ENCODE results near the gene SECISBP2. TPM values are rescaled to one million over a fixed set of nuclear protein-coding genes. Genes with fewer than 3 reads are reported as not detected.
"Not testable (repeated sequence)": the region's sequence is repeated elsewhere in the genome, so short reads cannot be mapped to it uniquely, and the experiment has no call there.

The SECISBP2 gene
- total RNA-seq, 1 donor, result 32.6 TPM

GRCh38 chr9:89295400-89295799 lies 22.9 kb upstream of the SECISBP2 start:
- peak; percentile 52 for DNase-seq (ENCODE audit: low read depth)
- H3K4me3 ChIP-seq (ENCODE audit: low read depth, low read length), result no peak overlapping the region
- TF ChIP-seq, protein P1, sequence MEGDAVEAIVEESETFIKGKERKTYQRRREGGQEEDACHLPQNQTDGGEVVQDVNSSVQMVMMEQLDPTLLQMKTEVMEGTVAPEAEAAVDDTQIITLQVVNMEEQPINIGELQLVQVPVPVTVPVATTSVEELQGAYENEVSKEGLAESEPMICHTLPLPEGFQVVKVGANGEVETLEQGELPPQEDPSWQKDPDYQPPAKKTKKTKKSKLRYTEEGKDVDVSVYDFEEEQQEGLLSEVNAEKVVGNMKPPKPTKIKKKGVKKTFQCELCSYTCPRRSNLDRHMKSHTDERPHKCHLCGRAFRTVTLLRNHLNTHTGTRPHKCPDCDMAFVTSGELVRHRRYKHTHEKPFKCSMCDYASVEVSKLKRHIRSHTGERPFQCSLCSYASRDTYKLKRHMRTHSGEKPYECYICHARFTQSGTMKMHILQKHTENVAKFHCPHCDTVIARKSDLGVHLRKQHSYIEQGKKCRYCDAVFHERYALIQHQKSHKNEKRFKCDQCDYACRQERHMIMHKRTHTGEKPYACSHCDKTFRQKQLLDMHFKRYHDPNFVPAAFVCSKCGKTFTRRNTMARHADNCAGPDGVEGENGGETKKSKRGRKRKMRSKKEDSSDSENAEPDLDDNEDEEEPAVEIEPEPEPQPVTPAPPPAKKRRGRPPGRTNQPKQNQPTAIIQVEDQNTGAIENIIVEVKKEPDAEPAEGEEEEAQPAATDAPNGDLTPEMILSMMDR (IDR thresholded peaks at IDR 0.05; ENCODE audit: insufficient read depth, low read length), result no peak

DNA sequence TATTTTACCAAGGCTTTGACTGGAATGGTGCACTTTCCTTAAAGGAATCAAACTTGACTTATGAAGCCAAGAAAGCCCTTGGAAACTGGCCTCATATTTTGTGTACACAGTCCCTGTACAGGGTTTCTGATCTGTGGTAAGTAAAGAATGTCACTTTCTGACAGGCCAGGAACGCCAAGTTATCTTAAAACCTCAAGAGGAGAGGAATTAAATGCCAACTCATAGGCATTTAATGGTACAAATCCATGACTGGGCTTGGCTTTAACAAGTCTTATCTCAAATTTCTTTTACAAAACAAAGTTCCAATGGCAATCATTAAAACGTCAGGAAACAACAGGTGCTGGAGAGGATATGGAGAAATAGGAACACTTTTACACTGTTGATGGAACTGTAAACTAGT lies 16.3 kb upstream of the SECISBP2 start:
- DNase-seq (ENCODE audit: low read depth), result peak; percentile 35
- H3K4me3 ChIP-seq (ENCODE audit: low read depth, low read length), result not testable (repeated sequence)

DNA sequence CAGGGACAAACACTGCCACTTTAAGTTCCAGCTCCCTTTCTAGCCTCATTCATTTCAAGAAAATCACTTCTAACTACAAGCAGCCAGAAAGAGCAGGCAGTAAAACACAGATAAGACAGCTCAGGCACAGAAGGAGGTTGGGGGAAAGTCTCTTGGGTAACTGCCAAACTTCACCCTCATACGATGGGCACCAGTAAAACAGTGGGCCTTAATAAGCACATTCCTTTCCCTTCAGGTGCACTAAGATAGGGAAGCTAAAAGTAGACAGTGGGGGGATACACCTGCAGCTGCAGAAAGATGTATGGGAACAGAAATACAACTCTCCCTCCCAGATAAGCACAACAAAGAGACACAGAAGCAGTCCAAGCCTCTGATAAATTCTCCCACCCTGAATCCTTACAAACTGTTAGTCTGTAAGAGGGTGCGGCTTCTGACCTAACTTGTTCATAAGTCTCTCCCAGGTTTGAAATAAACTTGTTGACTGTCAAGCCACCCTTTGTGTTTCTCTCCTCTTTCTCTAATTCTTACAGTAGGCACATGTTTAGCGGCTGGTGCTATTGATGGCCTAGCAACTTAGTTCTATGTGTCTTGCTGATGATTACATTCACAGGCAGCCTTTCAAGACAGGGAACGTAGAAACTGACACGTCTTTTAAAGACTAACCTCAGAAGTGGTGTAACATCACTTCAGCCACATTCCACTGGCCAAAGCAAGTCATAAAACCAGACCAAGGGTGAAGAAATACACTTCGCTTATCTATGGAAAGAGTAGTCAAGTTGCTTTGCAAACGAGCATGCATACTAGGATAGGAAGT lies 14.1 kb upstream of the SECISBP2 start:
- no peak for DNase-seq (ENCODE audit: low read depth)
- H3K4me3 ChIP-seq (ENCODE audit: low read depth, low read length), result no peak overlapping the region
- TF ChIP-seq, protein P1 (IDR thresholded peaks at IDR 0.05; ENCODE audit: insufficient read depth, low read length), result no peak

- no peak for DNase-seq (ENCODE audit: low read depth)
- no peak overlapping the region for H3K4me3 ChIP-seq (ENCODE audit: low read depth, low read length)
- TF ChIP-seq, protein P1 (IDR thresholded peaks at IDR 0.05; ENCODE audit: insufficient read depth, low read length), result no peak
Observed at GRCh38 chr9:89304834-89305188, 13.5 kb upstream of the SECISBP2 start.

DNA sequence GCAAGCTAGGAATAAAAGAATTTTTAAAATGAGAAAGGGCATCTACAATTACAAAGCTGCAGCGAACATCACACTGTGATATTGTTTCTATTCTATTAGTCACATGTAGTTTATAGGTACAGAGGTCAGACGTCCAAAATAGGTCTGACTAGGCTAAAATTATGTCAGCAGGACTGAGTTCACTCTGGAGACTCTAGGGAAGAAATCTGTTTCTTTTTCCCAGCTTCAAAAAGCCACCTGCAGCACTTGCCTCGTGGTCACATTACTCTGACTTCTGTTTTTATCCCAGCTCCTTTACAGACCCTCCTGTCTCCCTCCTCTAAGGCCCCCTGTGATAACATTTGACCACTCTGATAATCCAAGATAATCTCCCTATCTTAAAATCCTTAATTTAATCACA lies 12.4 kb upstream of the SECISBP2 start:
- TF ChIP-seq, protein P1 (IDR thresholded peaks at IDR 0.05; ENCODE audit: insufficient read depth, low read length), result no peak
- DNase-seq (ENCODE audit: low read depth), result no peak
- H3K4me3 ChIP-seq (ENCODE audit: low read depth, low read length), result no peak overlapping the region

DNA sequence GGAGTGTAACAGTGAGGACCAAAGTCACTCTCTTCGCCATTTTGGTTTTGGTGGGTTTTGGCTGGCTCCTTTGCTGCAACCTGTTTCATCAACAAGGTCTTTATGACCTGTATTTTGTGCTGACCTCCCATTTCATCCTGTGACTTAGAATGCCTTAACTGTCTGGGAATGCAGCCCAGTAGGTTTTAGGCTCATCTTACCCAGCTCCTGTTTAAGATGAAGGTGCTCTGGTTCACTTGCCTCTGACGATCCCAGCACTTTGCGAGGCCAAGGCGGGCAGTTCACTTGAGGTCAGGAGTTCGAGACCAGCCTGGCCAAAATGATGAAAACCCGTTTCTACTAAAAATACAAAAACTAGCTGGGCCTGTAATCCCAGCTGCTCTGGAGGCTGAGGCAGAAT lies 9.1 kb upstream of the SECISBP2 start:
- TF ChIP-seq, protein P1 (IDR thresholded peaks at IDR 0.05; ENCODE audit: insufficient read depth, low read length), result no peak
- no peak for DNase-seq (ENCODE audit: low read depth)
- H3K4me3 ChIP-seq (ENCODE audit: low read depth, low read length), result no peak overlapping the region

DNA sequence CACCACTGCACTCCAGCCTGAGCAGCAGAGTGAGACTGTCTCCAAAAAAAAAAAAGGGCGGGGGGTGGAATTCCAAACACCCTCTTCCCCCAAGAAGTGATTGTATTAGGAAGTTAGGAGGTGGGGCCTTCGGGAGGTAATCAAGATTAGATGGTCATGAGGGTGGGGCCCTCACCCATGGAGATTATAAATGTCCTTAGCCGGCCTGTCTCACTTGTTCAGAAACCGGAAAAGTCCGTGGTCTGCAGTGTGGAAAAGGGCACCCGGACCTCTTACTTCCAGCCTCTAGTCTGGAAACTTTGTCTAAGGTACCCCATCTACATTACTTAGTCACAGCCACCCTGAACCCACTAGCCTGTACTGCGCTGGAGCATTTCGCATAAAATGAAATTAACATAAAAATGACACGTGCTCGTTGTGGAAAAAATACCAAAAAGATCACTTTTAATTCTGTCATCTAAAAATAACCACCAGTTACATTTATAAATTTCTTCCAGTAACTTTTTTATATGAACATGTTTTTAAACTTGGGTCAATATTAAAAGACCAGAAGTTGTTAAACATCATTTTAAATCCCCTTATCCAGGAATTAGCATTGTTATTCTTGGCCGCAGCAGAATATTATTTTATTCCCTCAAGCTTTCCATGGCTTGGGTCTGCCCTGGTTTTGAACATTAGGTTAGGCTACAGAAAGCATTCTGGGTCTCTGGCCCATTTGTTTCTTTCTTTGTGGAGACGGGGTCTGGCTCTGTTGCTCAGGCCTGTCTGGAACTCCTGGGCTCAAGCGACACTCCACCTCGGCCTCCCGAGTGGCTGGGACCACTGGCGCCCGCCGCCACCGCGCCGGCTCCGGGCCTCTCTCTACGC lies 8.5 kb upstream of the SECISBP2 start:
- TF ChIP-seq, protein P1 (IDR thresholded peaks at IDR 0.05; ENCODE audit: insufficient read depth, low read length), result no peak

More for the DNA sequence above, 8.5 kb upstream of the SECISBP2 start:
- DNase-seq (ENCODE audit: low read depth), result peak; percentile 44
- H3K4me3 ChIP-seq (ENCODE audit: low read depth, low read length), result peak overlapping the region; percentile 67
